Activated T-cell treated with anti-CD3 and anti-CD28 coated beads for 48 hours (primary cell): ENCODE data around the gene USP49.

Source experiments
- DNase-seq: peaks from one replicate; pipeline ENCODE4 v3.0.0-alpha.2; 2020; ENCODE audit warnings: low read depth

USP49 gene

DNA sequence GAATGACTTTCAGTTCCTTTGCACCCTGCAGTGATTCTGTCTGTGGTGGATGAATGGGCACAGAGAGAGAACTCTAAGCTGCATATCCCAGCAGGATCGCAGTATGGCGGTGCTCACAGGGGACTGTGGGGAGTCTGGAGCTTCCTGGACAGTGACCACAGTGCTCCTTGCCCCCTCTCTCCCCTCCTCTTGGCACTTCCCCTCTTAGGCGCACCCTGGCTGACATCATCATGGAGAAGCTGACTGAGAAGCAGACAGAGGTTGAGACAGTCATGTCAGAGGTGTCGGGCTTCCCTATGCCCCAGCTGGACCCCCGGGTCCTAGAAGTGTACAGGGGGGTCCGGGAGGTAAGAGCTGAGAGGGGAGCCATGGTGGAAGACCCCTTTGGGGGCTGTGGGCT, 34.7 kb upstream of the USP49 start:
- no peak for DNase-seq

DNA sequence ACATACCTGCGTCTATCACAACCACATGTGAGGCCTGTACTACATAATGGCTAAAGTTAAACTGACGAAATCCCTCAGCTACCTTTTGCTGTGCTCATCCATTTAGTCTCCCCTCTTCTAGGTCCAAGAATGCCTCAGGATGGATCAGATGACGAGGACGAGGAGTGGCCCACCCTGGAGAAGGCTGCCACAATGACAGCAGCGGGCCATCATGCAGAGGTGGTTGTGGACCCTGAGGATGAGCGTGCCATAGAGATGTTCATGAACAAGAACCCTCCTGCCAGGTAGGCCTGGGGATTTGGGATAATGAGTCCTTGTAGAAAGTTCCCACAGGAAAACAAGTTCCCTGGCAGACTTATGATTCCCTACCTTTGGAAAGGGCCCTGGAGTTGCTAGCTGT, 32.1 kb upstream of the USP49 start:
- DNase-seq, result no peak

DNA sequence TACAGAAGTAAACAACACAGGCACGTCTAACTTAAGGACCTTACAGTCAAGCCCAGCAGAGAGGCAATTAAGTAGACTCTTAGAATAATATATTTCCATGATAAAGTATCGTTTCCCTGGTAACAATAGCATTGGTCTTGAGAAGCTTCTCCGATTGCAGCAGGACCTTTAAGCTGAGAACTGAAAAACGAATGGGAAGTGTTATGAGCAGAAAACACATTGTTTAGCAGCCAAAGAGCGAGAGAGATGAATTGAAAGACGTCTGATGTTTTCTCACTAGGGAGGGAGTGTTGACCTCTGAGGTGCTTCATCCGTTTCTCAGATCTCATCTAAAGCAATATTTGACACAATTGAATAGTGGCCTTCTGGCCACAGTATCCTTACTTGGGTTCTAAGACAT, 27.0 kb upstream of the USP49 start:
- no peak for DNase-seq

DNA sequence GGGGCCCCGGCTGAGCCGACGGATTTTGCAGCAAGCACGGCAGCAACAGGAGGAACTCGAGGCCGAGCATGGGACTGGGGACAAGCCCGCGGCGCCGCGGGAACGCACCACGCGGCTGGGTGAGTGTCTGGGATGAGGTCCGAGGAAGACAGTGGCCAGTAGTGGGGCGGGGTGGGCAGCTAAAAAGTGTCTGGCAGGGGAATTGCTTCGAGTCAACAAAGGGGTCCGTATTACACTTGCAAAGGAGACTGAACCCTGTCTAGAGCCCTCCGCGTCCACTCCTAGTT, 26.5 kb upstream of the USP49 start:
- DNase-seq, result no peak

DNA sequence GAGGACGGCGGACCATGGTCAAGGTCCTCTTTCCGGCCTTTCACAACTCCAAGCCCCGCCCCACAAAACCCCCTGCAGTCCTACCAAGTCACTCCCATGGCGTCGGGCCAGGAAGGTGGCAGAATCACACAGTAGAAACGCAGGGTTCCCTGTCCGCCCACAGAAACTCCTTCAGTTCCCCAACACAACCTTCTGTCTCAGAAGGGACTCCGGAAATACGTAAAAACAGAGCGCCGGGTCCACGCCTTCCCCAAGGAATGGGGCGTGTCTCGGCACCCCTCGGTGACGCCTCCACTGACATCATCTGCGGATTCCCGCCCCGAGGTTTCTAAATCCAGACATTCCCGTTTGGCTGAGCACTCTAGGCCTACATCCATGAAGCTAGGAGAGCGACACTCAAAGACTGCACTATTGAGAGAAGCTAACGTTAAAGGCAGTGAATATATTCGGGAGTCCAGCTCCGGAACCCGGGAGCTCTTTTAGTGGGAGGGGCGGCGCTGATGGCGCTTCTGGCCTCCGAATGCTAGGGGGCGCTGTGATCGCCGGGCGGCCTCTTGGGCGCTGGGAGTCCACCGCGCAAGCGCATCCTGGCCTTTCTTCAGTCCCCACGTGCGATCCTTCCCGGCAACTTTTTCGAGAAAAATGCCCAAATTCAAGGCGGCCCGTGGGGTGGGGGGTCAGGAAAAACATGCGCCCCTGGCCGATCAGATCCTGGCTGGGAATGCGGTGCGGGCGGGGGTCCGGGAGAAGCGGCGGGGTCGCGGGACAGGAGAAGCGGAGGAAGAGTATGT, 25.9 kb upstream of the USP49 start, which contains the start of the genes BYSL and MED20:
BYSL (plus strand) TSS at position 579 of the 791 bp plus-strand sequence; CDS start at position 643, 64 bp downstream.
MED20 (minus strand) TSS at position 219 of the 791 bp plus-strand sequence; CDS start at position 98, 121 bp downstream.
- DNase-seq, result peak; percentile 92

DNA sequence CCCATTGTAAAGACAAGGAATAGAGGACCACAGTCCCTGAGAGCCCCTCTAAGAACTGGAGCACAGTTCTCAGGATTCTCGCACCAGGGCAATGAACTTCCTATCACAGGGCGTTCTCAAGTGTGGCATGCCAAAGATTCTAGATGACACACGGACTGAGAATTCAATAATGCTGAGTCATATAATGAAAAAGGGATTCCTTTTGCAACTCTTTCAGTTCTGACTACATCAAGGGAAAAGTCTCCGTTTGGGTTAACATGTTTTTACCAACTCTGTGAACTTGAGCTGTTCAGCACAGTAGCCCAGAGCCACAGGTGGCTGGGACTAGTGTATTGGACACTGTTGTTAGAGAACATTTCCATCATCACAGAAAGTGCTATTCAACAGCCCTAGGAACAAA, 22.4 kb upstream of the USP49 start:
- no peak for DNase-seq

DNA sequence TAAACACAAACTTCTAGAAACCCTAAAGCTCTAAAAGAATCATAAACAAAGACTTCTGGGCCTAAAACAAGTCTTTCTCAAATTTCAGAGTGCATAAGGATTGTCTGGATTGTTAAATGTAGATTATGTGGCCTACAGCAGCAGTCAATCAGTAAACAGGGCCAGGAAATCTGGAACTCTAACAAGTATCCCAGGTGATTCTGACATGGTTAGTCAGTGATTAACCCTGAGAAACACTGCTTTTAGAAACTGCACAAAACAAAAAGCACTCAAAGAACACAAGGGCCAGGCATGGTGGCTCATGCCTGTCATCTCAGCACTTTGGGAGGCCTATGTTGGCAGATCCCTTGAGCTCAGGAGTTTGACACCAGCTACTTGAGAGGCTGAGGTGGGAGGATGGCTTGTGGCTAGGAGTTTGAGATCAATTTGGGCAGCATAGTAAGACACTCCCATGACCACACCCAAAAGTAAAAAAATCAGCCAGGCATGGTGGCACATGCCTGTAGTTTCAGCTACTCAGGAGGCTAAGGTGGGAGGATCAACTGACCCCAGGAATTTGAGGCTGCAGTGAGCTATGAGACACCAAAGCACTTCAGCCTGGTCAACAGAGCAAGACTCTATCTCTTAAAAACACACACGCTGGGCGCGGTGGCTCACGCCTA, 19.8 kb upstream of the USP49 start:
- no peak for DNase-seq

DNA sequence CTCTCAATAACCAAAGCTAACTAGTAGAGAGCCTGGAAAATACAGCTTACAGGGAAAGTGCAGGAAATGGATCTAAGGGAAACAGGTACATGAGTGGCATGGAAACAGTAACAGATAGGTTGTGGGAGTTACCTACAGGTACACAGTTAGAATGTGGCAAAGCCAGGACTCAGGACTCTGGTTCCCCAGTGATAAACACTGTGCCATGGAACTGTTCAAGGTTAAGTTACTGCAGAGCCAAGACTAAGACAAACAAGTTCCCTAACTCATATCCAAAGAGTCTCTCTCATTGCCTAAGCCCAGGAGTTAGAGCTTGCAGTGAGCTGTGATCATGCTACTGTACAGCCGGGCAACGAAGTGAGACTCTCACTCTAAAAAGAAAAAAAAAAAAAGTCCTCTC, 19.2 kb upstream of the USP49 start:
- no peak for DNase-seq

DNA sequence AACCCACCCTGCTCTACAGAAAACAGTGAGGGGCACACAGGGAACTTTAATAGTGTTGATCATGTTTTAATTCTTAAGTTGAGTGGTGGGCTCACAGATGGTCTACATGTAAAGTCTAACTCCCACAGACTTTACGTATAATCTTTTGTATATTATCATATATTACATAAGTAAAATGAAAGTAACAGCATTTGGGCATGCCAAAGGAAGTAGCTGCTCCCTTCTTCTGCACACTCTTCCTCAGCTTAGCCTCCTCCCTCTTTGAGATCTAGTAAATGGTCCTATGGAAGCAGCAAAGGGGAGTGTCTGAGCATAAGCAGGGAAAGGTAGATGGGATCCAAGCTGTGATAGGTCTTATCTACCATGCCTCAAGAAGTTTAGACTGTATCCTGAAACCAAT, 14.6 kb upstream of the USP49 start:
- no peak for DNase-seq

DNA sequence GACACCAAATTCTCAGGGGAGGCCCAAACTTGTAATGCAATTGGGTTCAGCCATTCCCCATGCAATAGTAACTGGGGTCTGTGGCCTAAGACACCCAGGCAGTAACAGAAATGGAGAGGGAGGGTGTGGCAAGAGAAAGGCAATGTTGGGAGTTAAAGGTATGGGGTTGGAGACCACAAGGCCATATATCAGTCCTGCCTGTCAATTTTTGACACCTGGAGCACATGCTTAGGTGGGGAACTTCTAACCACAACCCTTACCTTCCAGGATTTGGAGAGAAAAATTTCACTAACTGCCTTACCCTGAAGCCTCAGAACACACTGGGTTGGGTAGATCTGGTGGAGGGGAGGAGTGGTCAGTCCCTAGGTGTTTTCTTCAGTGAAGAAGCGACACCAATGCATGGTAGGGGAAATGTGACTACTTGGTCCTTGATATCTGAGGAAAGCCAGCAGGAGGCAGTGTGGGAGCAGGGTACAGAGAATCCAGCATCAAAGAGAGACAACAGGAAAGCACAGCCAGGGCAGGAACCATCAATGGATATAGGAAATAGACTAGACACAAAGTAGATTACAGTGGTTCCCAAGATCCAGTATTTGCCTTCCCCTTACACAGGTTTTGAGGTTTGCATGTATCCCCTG, 6.8 kb upstream of the USP49 start:
- DNase-seq, result peak; percentile 35

DNA sequence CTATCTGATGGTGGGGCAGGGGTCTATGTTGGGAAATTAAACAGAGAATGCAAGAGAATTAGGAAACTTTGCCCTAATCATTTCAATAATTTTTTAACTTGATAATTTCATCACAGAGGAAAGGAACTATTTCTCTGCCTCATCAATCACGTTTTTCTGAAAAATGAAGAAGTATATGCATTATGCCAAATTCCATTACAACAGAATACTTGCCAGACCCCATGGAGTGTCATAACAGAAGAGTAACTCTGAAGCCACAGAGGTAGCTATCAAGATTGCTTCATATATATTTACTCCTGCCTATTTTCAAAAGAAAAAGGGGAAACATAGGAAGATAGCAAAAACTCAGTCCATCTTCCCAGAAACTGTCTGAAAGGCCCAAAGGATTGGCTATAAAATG, 5.7 kb upstream of the USP49 start:
- no peak for DNase-seq

DNA sequence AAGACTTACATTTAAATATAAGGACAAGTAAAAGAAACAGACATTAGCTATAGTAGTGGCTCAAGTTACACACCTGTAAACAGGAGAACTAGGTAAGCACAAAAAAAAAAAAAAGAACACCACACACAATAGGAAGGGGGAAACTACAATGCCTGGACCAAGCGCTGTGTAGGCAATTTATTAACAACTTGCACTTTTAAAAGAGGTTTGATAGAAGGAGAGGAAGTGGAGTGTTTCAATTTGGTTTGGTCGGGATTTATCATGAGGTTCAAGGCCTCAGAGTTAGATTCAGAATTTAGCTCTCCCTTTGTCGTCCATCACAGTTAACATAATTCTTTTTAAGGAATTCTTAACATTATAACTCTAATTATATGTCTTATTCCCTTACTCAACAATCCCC, 1.1 kb upstream of the USP49 start:
- DNase-seq, result no peak

DNA sequence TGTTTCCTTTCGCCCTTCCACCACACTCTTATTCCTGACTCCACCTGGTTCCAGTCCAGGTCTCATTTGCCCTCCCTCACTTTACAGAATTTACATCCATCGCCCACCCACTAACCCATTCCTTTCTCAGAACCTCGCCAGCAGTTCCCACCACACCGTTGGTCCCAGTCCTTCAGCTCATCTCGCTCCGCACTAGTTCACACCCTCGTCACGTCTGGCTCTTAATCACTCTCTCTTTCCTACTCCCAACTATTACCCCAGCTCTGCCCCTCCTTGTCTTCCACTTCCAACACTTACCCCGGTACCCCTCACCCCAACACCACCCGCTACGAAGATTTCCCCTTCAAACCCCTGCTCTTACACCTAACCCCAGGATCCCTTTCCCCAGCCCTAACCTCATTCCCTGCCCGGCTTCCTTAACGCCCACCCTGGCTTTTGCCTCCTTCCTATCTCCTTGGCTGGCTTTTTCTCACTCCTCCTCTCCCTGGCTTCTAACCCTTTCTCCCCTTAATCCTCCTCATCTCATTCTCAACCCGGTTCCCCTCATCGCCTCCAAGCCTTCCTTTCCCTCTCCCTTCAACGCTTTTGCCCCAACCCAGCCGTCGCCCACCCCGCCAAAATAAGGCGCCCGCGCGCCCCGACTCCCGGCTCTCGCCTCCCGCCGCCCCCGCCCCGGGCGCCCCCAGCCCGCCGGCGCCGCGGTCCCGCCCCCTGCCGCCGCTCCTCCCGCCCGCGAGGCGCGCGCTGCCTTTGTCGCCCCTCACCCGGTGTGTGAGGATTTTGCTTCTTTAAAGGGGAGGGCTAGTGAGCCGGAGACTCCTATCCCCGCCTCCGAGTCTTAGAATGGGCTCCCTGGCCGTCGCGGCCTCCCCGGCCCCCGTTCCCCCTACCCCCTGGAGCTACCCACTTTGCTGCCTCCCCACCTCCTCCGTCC, 542 bp downstream of the USP49 start:
- DNase-seq, result no peak

DNA sequence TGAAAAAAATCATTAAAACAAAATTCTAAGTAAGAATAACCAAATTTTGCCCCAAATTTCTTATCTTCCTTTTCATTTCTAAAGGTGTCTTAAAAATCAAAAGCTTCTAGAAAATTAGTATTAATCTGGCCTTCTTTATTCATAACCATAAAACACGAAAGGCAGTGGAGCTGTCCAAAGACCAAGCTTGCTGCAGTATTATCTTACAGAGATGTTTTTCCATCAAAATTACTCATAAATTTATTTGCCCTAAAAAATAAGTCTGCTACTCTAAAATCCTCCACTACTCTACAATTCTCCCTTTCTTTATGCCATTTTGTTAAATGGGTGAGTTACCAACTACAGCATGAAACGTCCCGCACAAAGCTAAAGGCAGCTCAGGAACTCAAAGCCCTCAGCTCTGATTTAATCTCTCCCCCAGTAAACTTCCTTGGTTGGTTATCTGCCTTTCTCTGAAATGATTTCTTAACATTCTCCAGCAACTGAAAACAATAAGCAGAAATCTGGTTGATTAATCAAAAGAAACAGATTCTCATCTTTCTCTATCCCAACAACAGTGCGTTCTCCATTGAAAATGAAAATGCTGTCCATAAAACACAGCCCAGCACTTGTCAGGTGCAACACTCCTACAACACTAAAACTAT, 2.1 kb downstream of the USP49 start:
- DNase-seq, result no peak

DNA sequence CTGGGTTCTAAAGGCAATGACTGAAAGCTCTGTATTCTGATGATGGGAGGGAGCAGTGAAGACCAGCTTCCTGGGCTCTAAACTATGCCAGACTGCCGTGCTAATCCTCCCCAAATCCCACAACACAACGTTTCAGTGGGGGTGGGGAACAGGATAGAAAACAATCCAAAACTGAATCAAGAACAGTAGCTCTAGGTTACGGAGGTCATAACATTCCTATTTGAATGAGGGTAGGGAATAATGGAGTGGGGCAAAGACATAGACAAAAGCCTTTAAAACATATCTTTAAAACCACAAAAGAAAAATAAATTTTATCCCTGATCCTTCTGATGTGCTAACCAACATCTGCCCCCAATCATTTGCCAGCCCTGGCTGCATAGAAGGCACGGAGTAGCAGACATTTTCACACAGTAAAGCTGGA, 7.8 kb downstream of the USP49 start:
- DNase-seq, result no peak

DNA sequence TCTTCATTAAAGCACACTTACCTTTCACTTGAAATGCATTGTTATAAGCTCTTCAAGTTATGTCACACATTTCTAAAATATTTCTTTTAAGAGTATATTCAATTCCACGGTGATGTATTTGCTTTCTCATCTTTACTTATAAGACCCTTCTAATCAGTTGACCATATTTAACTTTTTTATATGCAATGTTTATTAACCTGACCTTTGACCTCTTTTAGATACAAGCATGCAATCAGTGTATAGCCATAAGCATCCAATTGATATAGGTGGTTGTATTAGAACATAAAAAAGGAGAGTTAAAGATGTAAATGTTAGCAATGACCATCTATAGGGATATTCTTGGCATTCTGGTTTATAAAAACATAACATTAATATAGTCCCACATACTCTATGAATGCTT, 9.2 kb downstream of the USP49 start:
- DNase-seq, result no peak

DNA sequence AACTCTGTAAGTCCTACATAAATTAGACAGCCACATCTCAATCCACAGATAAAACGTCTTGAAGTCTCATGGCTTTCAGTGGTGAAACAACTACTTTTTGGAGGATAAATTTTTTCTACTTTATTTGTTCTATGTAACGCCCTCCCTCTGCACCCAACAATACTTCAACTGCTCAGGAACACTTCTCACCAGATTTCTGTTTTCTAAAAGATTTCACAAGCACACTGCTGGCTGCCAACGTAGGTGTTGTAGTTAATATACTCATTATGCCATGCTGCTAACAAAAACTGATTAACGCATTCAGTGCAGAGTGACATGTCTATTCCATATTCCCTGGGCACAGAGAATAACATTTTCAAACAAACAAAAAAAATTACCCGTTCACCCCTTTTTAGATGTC, 10.2 kb downstream of the USP49 start:
- no peak for DNase-seq

DNA sequence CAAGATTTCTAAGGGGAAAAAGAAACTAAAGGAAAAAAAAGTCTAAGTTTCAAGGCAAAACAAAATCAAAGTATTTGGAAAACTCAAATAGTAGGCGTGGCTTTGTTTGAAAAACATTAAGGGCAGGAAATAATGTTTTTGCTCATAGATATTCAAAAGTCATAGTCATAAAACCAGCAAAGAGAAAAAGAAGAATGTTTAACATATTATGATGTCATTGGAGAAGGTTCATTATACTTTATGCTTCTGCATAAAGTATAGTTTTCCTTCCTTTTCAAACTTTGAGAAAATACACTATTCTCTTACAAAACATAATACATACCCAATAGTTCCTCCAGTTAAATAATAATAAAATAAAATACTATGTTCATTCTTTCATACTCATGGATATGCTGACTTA, 13.7 kb downstream of the USP49 start:
- no peak for DNase-seq

DNA sequence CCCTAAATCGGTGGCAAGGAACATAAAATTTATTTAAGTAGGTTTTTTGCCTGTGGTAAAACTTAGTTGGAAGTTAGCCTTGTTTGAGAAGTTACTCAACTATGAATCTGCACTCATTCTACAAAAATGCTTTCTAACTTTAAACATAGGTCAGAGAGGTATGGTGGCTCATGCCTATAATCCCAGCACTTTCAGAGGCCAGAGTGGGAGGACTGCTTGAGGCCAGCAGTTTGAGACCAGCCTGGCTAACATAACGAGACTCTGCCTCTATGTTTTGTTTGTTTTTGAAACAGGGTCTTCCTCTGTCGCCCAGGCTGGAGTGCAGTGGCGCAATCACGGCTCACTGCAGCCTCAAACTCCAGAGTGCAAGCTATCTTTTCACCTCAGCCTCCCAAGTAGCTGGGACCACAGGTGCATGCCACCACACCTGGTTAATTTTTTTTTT, 16.2 kb downstream of the USP49 start:
- DNase-seq, result no peak

DNA sequence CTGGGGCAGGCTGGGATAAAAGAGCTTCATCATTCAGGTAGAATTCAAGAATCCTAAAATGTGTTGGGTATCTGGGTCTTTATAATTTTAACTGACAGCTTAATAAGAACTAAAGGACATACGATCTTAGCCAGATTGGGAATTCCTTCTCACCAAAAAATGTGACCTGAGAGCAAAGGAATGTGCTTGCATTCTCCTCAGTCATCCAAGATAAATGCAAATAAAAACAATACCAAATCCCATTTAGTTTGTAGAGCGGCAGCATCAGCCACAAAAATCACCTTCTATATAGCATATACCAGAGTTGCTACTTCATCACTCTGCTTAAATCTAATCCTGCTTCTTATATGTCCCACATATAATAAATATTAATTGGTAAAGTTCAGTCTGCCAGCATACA, 16.9 kb downstream of the USP49 start:
- DNase-seq, result no peak

DNA sequence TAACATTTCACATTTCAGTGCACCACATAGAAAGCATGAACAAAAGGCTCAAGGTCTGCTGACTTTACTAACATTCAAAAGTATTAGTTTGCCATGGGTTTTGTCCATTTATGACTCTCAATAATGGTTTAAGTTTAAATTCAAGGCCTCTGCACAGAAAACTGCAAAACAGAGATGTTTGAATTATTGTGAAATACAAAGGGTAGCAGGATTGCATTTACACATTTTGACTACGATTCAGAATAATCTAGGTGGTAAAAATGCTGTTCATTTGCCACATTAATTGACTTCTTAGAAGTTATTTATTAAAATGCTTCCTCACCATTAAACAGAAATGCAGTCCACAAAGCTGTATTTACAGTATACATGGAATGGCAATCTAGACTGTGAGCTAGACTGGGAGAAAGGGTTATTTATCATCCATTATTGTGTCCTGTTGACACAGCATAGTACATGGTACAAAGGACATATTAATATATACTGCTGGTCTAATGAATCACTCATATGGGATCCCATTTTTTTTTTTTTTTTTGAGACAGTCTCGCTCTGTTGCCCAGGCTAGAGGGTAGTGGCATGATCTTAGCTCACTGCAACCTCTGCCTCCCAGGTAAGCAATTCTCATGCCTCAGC, 18.0 kb downstream of the USP49 start:
- no peak for DNase-seq
